GM18498 (cell line): ENCODE results near the gene ZBTB20.

Experiments
- ATAC-seq: cut with Tn5 transposase; IDR thresholded peaks from one replicate; pipeline ENCODE4 v1.9.1; 2021; ENCODE audit warnings: mild to moderate bottlenecking, moderate library complexity; ENCODE audit not compliant: unreplicated experiment

Gene ZBTB20

DNA sequence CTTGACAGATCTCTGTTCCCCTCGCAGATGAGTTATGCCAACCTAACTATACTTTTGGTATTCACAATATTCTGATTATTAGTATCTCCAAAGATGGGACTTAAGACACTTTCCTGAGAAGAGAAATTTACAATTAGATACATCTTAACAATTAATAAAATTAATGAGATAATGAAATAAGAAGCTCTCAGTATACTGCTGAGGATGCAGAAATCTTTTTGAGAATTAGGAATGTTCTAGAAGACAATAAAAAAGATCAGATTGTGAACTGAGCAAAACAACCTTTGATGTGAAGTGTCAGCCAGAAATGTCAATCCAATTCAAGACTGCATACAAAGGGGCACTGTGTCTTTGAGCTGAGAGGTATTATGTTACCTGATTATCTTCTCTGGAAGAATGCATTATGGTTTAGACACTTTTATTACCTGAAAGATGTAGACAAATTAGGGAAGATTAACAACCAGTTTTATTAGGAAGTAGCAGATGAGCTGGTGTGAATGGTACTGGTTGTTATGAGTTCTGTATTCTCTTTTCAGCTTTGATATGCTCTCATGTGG, 590.4 kb downstream of the ZBTB20 start:
- ATAC-seq: no peak

DNA sequence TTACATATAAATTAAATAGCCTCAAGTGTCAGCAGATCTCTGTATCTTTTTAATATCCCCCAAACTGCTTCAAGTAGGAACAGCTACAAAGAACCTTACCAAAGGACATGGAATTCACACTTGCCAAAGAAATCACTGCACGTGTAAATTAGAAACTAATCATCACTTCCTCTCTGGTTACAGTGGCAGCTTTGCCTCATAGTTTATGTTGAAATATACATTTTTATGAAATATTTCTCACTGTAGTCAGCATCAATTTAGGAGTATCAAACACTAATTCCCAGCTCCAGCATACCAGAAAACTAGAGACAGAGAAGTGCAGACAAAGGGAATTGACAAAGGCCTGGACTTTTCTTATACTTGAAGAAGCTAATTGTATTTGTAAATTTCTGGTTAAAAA, 592.4 kb downstream of the ZBTB20 start:
- ATAC-seq: no peak

DNA sequence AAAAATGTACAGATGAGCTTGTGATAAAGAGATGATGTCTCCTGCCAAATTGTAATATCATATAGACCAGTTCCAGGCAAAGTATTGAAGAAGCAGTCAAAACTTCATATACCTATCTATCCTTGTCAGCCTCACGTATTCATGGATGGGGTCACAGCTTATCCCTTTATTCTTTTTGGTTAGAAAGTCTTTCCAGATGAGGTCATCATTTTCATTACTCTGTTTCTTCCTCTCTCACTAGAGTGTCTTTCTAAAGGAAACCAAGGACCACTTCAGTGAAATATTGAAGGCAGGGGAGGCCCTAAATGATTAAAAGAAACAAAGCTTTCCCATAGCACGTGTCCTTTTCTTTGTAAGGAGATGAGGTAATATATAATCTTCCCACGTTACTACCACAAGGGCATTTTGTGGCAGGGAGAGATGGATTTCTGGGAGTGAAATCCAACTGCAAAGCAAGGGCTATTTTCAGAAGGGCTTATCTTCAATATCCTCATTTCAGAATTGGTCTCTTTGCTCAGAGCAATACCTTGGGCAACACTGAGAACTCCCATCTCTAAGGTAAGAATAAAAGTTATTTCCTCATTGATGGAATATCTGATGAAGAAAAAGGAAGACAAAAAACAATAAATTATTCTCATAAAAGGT, 593.0 kb downstream of the ZBTB20 start:
- no peak for ATAC-seq

DNA sequence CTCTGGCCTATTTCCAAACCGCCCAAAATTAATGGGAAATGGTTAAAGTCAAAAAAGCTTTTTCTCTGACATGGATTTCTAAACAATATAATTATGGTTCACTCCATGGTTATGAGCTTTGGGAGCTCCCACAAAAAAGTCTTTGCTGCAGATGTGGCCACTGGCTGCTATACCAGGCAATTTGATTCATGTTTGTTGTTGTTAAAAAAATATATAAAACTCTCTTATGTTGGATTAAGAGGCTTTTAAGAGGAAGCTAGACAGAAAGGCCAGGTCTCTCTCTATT, 594.6 kb downstream of the ZBTB20 start:
- no peak for ATAC-seq

DNA sequence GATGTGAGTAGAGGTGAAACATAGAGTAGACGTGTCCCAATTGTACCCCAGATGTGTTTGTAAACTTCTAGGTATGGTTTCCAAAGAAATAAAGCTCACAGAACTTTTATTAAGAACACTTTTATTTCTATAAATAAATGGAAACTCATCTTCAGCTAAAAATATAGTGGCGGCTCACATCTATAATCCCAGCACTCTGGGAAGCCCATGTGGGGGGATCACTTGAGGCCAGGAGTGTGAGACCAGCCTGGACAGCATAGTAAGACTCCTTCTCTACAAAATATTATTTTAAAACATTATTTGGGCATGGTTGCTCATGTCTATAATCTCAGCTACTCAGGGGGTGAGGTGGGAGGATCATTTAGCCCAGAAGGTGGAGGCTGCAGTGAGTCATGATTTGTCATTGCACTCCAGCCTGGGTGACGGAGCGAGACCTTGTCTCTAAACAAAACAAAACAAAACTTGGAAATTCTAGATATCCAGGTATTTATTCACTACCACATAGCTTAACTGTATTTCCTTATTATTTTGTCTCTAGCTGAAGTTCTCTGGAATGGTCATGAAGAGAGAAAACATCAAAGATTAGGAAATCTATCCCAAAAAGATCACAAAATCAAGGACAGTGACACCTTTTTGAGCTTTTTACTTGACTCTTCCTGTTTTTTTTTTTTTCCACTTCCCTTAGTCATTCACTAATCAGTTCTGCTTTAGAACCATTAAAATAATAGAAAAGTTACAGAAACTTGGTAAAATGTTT, 595.1 kb downstream of the ZBTB20 start:
- no peak for ATAC-seq

DNA sequence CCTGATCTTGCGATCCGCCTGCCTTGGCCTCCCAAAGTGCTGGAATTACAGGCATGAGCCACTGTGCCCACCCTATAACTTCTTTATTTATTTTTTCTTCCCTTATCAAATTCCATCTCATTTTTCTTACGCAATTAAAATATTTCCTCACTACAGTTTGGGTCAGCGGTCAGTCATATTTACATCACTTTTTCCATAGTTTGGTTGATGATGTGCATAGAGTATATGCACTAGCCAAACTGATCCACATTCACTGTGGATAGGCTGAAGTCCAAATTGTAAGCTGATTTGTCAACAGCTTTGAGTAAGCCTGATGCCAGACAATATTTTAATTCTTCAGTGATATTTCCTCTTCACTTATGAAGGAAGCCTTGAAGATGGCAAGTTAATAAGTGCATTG, 596.9 kb downstream of the ZBTB20 start:
- no peak for ATAC-seq

DNA sequence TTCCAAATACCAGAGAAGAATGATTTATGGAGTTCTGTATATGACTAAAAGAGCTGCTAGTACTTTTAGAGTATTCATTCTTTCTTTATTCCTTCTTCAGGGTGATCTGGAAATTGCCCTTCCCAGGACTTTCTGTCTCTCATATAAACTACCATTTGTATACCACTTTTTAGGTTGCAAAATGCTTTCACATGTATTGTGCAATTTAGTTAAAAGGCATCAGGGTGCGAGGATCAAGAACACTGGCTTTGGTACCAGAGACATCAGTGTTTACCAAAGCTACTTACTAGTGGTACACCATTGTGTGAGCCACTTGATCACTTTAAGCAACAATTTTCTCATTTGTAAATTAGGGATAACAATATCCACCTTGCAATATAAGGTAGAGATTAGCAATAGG, 601.9 kb downstream of the ZBTB20 start:
- no peak for ATAC-seq

DNA sequence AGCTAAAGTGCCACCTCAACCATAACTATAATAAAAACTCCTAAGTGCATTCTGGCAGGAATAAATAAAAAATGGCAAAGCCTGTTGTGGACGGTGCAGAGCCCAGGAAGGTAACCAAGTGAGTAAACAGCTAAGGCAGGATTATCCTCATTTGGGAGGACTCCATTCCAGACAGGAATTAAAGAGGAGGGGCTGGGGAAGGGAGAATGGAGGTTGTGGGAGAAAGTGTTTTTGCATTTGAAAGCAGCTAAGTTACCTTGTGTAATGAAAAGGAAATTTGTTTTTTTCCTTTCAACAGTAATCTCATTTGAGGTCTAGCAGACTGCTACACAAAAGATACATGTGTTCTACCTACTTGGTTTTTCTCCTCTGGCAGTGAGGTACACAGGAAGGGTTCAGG, 604.7 kb downstream of the ZBTB20 start:
- ATAC-seq: no peak

DNA sequence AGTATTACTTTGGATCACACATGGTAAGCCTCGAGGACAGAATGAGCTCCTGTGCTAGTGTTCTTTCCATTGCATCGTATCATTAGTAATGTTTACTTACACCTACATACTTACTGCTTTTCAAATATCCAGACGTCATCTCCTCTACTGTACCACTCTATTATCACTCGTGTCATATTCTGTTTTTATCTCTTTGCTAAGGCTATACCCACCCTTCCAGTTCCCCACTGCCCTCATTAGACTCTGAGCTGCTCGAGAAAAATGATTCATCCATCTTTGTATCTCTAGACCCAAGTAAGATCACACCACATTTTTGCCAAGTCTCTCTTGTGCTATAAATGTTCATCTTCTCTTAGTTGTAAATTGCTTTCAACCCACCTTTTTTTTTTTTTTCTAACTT, 607.6 kb downstream of the ZBTB20 start:
- no peak for ATAC-seq

DNA sequence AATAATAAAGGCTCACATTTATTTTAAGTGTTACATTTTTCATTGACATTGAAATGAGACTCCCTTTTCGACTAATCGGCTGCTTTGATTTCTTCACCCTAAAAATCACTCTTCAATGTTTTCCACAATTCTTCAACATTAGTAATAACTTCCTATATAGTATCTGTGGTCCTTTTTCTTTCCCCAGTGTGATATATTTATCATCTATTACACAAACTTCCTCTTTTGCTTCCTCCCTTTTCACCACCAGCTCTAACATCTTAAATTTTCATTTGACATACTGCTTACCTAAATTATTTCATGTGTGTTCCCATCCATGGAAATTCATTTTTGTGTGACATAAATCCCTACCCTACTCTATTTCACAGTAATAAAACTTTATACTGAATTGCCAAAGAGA, 608.9 kb downstream of the ZBTB20 start:
- ATAC-seq: no peak

DNA sequence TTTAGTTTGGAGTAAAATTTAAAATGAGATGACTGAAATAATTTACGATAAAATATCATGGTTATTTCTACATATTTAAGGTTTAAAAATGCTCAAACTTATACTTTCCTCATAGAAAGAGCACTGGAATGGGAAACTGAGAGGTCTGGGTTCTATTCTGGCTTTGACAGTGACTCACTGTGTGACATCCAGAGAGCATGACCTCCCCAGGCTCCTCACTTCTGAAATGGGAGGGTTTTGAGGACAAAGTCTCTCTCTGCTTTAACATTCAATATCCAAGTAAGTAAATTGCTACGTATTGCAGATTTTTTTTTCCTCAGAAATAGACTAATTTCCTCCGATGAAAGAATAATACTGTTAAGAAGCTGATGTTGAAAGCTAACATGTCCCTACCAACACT, 618.6 kb downstream of the ZBTB20 start:
- no peak for ATAC-seq

DNA sequence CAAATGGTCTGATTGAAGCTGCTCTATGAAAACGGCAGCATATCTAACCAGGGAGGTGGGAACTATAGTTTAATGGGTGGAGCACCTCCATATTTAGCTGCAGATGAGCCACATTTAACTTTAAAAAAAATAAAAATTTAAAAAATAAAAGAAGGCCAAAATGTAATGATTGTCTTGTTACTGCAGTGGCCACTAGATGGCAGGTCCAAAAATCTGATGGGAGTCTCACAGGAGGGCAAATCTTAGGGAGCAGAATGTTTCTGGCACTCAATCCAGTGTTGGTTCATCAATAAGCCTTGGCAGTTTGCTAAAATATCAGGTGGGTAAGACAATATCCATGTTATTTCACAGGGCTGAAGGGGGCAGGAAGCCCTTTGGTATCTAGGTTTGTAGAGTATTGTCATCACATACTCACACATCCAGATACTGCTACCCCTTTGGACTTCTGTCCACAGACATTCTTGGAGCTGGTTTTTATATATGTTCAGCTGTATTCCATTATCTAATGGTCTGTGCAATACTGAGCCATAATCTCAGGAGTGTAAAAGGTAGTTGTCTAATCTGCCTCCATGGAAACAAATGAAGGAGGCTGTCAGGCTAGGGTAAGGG, 619.9 kb downstream of the ZBTB20 start:
- no peak for ATAC-seq

DNA sequence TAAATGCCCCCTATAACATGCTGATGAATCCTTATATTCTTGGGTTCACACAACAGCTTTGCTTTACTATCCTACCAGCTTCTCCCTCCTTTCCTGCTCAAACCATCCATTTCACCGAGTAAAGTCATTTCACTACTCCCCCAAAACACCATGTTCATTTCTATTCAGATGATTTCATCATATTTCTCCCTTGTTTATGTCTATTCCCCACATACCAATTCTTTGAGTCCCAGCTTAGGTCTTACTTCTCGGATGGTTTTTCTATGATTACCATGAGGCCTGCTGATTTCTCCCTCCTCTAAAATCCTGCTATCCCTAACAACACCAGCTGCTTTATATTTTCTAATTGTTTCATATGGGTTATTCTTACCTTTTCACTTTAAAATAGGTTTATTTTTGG, 621.8 kb downstream of the ZBTB20 start:
- ATAC-seq: no peak

DNA sequence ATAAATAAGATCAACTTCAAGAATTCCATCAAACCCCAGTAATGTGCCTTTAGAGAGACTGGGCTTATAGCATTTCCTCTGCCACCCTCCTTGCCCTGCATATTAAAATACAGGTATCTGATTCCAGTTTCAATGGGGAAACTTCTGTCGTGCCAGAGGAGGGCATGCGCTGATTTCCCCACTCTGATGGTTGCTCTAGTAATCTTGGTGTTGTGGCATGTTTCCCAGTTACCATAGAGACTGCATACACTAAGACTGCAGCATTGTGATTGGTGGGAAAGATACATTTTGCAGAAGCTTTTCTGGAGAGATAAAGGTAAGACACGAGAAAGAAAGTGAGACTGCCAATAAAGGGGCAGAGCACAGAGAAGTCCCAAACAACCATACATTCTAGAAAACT, 627.7 kb downstream of the ZBTB20 start:
- ATAC-seq: peak; percentile 46

DNA sequence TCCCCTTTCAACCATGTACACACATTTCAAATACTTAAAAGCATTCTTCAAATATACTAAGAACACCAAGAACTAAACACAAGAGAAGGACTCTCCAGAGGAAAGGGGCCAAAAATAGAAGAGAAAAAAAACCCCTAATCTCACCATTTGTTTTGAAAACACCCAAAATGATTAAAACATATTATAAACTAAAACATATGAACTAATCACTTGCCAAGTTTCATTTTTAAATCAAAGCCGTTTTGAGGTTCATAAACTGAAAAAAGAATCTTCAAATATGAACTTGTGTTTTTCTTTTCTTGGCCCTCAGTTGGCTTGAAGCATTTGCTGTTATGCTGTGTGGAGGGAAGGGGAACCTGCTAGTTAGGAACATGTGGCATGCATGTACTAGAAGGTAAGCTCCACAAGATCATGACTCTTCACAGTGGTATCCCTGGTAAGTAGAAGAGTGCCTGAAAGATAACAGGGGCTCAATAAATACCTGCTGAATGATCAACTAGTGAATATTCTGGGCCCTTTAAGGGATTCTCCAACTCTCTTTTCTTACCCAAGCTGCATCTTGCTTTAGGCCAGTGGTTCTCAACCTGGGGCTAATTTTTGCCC, 628.8 kb downstream of the ZBTB20 start:
- ATAC-seq: no peak

DNA sequence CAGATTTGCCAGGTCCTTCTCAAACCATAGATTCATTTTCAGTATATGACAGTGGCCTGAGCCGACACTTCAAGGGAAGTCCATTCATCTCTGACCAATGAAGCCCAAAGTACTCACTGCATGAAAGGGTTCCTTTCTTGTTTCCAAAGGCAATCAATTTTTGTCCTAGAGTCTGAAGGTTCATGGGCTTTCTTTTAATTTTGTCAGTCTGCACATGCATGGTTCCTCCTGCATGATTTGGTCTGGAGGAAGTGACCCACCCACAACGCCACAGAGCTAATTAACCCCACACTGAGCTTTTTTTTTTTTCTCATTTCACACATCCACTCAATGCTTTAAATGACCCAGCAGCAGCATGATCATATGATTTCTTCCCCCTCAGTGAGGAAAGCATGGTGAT, 636.9 kb downstream of the ZBTB20 start:
- no peak for ATAC-seq

DNA sequence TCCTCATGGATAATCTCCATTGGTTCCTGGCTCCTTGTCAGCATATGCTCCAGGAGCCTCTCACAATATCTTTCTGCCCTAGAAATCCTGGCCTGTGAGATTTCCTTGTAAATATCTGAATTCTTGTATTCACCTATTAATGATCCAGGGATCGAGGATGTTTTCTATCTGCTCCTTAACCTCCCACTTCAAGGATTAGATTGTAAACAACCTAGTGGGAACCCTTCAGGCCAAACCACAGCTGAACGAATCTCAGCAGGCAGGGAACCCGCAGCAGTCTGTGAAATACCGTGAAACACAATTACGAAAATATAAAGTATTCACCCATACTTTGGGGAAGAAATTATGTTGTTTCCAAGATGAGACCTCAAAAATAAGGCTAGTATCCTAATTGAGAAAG, 637.3 kb downstream of the ZBTB20 start:
- no peak for ATAC-seq

DNA sequence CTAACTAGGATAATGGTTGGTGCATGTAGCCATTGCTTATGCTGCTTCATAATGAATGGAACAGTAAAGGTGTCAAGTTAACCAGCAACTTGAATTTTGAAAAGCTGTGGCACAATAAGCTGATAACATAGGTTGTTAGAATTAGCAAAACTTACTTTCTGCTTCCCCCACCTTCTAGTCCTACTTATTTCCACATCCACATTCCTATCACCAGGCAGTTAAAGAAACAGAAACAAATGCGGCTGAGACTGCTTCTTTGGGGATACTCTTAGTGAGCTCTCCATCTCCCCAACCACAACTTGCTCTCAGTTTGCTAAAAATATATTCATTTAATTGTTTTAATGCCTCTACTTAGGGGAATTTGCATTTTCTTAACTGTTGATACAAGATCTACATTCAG, 638.1 kb downstream of the ZBTB20 start:
- no peak for ATAC-seq

DNA sequence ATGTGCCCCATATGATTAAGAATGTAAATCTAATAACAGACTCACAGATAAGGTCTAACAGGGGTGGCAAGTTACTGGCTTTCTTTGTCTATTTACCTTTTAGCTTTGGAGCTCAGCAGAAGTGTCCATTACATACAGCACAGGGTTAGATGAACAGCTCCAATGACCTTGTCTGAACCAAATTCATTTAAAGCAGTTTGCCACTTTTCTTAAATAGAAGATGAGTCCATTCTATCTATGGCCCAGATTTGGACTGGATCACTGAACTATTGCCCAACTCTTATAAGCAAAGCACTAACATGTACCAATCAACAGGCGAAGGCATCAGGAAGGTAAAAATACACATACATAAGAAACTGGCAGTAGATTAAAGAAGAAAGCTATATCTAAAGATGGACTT, 638.9 kb downstream of the ZBTB20 start:
- ATAC-seq: no peak

DNA sequence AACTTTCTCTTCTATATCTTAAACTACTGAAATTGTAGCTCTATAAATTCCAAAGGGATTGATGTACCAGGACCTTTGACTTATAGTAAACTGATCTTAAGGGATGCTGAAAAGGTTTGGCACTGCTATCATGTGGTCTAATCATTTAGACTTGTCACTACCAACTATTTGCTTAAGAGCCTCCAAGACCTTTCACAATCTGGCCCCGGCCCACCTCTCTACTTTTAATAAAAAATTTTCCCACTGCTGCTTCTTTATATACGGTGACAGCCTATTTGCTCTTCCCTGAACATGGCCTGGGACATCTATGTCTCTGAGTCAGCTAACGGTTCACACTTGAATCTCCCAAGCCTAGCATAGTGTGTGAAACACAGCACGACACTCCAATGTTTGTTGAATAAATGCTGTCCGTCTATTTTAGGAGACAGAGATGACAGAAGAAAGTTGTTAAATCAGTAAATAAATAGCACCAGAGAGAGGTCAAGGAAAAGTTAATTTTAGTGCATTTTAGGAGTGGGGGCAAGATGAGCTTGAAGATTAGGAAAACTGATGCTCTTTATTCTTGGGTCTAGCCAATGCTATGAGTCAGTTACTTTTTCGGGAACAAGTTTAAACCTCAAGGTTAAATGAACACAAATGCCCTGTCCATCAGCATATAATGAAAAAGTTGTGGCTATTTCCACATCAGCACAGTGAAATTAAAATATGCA, 640.3 kb downstream of the ZBTB20 start:
- no peak for ATAC-seq

DNA sequence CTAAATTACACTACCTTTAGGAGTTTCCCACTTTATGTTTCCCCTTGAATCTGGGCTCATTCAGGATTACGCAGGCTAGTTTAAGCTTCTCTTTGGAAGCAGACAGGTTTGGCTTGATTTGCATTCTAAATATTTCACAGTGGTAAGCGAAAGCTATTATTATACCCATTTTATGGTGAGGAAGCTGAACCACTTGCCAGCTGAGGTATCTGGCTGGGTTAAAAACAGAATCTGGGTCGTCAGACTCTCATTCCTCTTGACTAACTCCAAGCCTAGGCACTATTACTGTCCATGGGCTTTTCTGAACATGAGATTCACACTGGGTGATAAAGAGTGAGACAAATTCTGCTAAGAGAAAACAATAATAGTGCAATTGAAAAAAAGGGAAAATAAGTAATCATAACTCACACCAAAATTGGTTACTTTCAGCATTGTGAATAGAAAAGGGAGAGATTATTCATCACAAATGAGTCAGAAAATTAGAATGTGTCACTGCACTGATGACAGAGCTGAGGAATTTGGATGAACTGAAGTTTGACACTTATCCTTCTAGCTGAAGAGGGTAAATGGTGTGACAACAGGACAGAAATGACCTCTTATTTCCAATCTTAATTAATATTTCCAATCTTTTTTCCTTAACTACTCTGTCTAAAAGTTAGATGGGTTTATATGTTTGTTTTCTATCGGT, 642.0 kb downstream of the ZBTB20 start:
- ATAC-seq: no peak
